Trophoblast cell (in vitro differentiated cells and primary cell): Measurements from ENCODE around the gene PARD3B.

ENCODE experiments used
- DNase-seq, 2 donors: peaks; one replicate each; pipeline ENCODE4 v3.0.0-alpha.2; 2016
- H2AFZ ChIP-seq: 2 replicates; pipeline ENCODE4 v1.6.1; 2013; ENCODE audit warnings: low read length, moderate library complexity, mild to moderate bottlenecking; ENCODE audit not compliant: insufficient read depth, poor library complexity
- H2AK5ac ChIP-seq: 2 replicates; pipeline ENCODE4 v1.6.1; 2013; ENCODE audit warnings: mild to moderate bottlenecking, low read length
- H2BK120ac ChIP-seq: 2 replicates; pipeline ENCODE4 v1.6.1; 2013; ENCODE audit warnings: low read length, mild to moderate bottlenecking, moderate library complexity; ENCODE audit not compliant: insufficient read depth, poor library complexity
- H2BK12ac ChIP-seq: 2 replicates; pipeline ENCODE4 v1.6.1; 2013; ENCODE audit warnings: mild to moderate bottlenecking, low read length, moderate library complexity
- H2BK5ac ChIP-seq: 2 replicates; pipeline ENCODE4 v1.6.1; 2013; ENCODE audit warnings: low read length, low read depth, moderate library complexity, mild to moderate bottlenecking; ENCODE audit not compliant: poor library complexity
- H3K14ac ChIP-seq: 2 replicates; pipeline ENCODE4 v1.6.1; 2013; ENCODE audit warnings: mild to moderate bottlenecking, low read length
- H3K18ac ChIP-seq: 2 replicates; pipeline ENCODE4 v1.6.1; 2013; ENCODE audit warnings: mild to moderate bottlenecking, low read length
- H3K23ac ChIP-seq: 2 replicates; pipeline ENCODE4 v1.6.1; 2013; ENCODE audit warnings: low read length
- H3K27ac ChIP-seq: 2 replicates; pipeline ENCODE4 v1.5.1; 2013; ENCODE audit warnings: low read depth, mild to moderate bottlenecking, inconsistent platforms, low read length, moderate library complexity
- H3K27me3 ChIP-seq: 2 replicates; pipeline ENCODE4 v1.6.1; 2013; ENCODE audit warnings: inconsistent platforms, mild to moderate bottlenecking, low read length, moderate library complexity; ENCODE audit not compliant: insufficient read depth
- H3K36me3 ChIP-seq, 2 experiments: 1 replicate in 1 of 2; 2 replicates in 1 of 2; pipeline ENCODE4 v1.6.1; 2013; ENCODE audit warnings: low read length in 2 of 2, mild to moderate bottlenecking in 2 of 2, moderate library complexity in 1 of 2; ENCODE audit not compliant: insufficient read depth in 2 of 2, control insufficient read depth in 1 of 2
- H3K4ac ChIP-seq: 2 replicates; pipeline ENCODE4 v1.6.1; 2013; ENCODE audit warnings: low read depth, mild to moderate bottlenecking, low read length, moderate library complexity
- H3K4me1 ChIP-seq, 2 experiments: 1 replicate in 1 of 2; 2 replicates in 1 of 2; pipeline ENCODE4 v1.6.1; 2013; ENCODE audit warnings: low read length in 2 of 2, mild to moderate bottlenecking in 2 of 2, moderate library complexity in 1 of 2; ENCODE audit not compliant: insufficient read depth in 2 of 2, control insufficient read depth in 1 of 2
- H3K4me2 ChIP-seq: 2 replicates; pipeline ENCODE4 v1.6.1; 2013; ENCODE audit warnings: inconsistent platforms, mild to moderate bottlenecking, low read length, moderate library complexity
- H3K4me3 ChIP-seq: 2 replicates; pipeline ENCODE4 v1.5.1; 2013; ENCODE audit warnings: mild to moderate bottlenecking, low read depth, low read length, inconsistent platforms
- H3K79me1 ChIP-seq: one replicate; pipeline ENCODE4 v1.6.1; 2013; ENCODE audit warnings: low read length
- H3K79me2 ChIP-seq: 2 replicates; pipeline ENCODE4 v1.6.1; 2013; ENCODE audit warnings: low read length, mild to moderate bottlenecking; ENCODE audit not compliant: control insufficient read depth, insufficient read depth, poor library complexity
- H3K9ac ChIP-seq: 2 replicates; pipeline ENCODE4 v1.6.1; 2013; ENCODE audit warnings: mild to moderate bottlenecking, low read length
- H3K9me3 ChIP-seq: 2 replicates; pipeline ENCODE4 v1.6.1; 2013; ENCODE audit warnings: low read depth, mild to moderate bottlenecking, control low read depth, inconsistent platforms, low read length; ENCODE audit not compliant: insufficient read depth
- H4K12ac ChIP-seq: 2 replicates; pipeline ENCODE4 v1.6.1; 2013; ENCODE audit warnings: low read depth, mild to moderate bottlenecking, low read length, moderate library complexity
- H4K8ac ChIP-seq: 2 replicates; pipeline ENCODE4 v1.6.1; 2013; ENCODE audit warnings: low read depth, mild to moderate bottlenecking, low read length, moderate library complexity
- H4K91ac ChIP-seq: one replicate; pipeline ENCODE4 v1.6.1; 2013; ENCODE audit warnings: low read depth, mild to moderate bottlenecking, low read length, moderate library complexity
- WGBS: extraction: QIAGEN DNeasy Blood & Tissue Kit; methylation state at CpG from one replicate; pipeline ENCODE4 v1.1.7; 2013; ENCODE audit warnings: missing lambda C conversion rate; ENCODE audit not compliant: insufficient read length, insufficient coverage; ENCODE audit errors: extremely low coverage; 5-methylcytosine and 5-hydroxymethylcytosine counted together

PARD3B gene

GRCh38 chr2:205280596-205281236, 735.4 kb downstream of the PARD3B start:
- Histone ChIP-seq H3K9me3 (no peaks in the 10 kb centered on the region), H3K9ac (no peak overlapping the region), H4K91ac (no peak overlapping the region), H3K23ac (no peak overlapping the region), H4K8ac (no peak overlapping the region), H3K79me2 (no peaks in the 10 kb centered on the region), H2AK5ac (no peak overlapping the region), H3K4me2 (no peak overlapping the region), H3K4ac (no peak overlapping the region), H3K4me3 (no peak overlapping the region), H3K18ac (no peak overlapping the region), H3K36me3 (no peaks in the 10 kb centered on the region), H2AFZ (no peak overlapping the region), H3K27ac (no peak overlapping the region), H2BK5ac (no peak overlapping the region), H4K12ac (no peak overlapping the region), H3K79me1 (no peaks in the 10 kb centered on the region), H2BK12ac (no peak overlapping the region), H3K4me1 (no peaks in the 10 kb centered on the region), H3K14ac (no peak overlapping the region), H3K27me3 (no peaks in the 10 kb centered on the region), H2BK120ac (no peak overlapping the region)
- no CpG with 5 or more reads among the region's 5 CpGs for WGBS
- DNase-seq = no peak

- no CpG with 5 or more reads among the region's 5 CpGs for WGBS
- DNase-seq = no peak
- no peak overlapping the region for H3K18ac ChIP-seq
- H3K36me3 ChIP-seq = no peaks in the 10 kb centered on the region
- no peak overlapping the region for H2AFZ ChIP-seq
- no peak overlapping the region for H3K4me2 ChIP-seq
- no peak overlapping the region for H3K14ac ChIP-seq
- no peaks in the 10 kb centered on the region for H3K79me2 ChIP-seq
- H3K4ac ChIP-seq = no peak overlapping the region
- H3K4me3 ChIP-seq = no peak overlapping the region
- H4K91ac ChIP-seq = no peak overlapping the region
- H3K79me1 ChIP-seq = no peaks in the 10 kb centered on the region
- H4K8ac ChIP-seq = no peak overlapping the region
- peaks cover 1% of the 10 kb centered on the region for H3K9me3 ChIP-seq
- no peak overlapping the region for H2BK120ac ChIP-seq
- no peak overlapping the region for H2BK5ac ChIP-seq
- H3K27ac ChIP-seq = no peak overlapping the region
- H2BK12ac ChIP-seq = no peak overlapping the region
- H3K27me3 ChIP-seq = no peaks in the 10 kb centered on the region
- H3K9ac ChIP-seq = no peak overlapping the region
- no peak overlapping the region for H2AK5ac ChIP-seq
- H4K12ac ChIP-seq = no peak overlapping the region
- H3K23ac ChIP-seq = no peak overlapping the region
- H3K4me1 ChIP-seq = no peaks in the 10 kb centered on the region
Observed at GRCh38 chr2:205283736-205284270, 738.5 kb downstream of the PARD3B start.

- Histone ChIP-seq H3K27me3 (no peaks in the 10 kb centered on the region), H2AK5ac (no peak overlapping the region), H3K18ac (no peak overlapping the region), H2BK120ac (no peak overlapping the region), H2BK5ac (no peak overlapping the region), H2AFZ (no peak overlapping the region), H3K4ac (no peak overlapping the region), H3K27ac (no peak overlapping the region), H4K12ac (no peak overlapping the region), H3K79me1 (no peaks in the 10 kb centered on the region), H3K4me2 (no peak overlapping the region), H3K4me3 (no peak overlapping the region), H3K36me3 (no peaks in the 10 kb centered on the region), H3K14ac (no peak overlapping the region), H4K8ac (no peak overlapping the region), H3K79me2 (no peaks in the 10 kb centered on the region), H3K9ac (no peak overlapping the region), H3K4me1 (no peaks in the 10 kb centered on the region), H3K9me3 (peaks cover 1% of the 10 kb centered on the region), H3K23ac (no peak overlapping the region), H4K91ac (no peak overlapping the region), H2BK12ac (no peak overlapping the region)
- no CpG with 5 or more reads among the region's 1 CpG for WGBS
- no peak for DNase-seq
Observed at GRCh38 chr2:205284334-205284733, 739.1 kb downstream of the PARD3B start.

- H2AFZ ChIP-seq = no peak overlapping the region
- H4K8ac ChIP-seq = no peak overlapping the region
- H3K4ac ChIP-seq = no peak overlapping the region
- no CpG with 5 or more reads among the region's 4 CpGs for WGBS
- H3K79me1 ChIP-seq = no peaks in the 10 kb centered on the region
- H2BK120ac ChIP-seq = no peak overlapping the region
- H3K27ac ChIP-seq = no peak overlapping the region
- peaks cover 1% of the 10 kb centered on the region for H3K9me3 ChIP-seq
- no peaks in the 10 kb centered on the region for H3K36me3 ChIP-seq
- no peak overlapping the region for H2AK5ac ChIP-seq
- no peak overlapping the region for H3K14ac ChIP-seq
- no peaks in the 10 kb centered on the region for H3K4me1 ChIP-seq
- no peak for DNase-seq
- no peak overlapping the region for H3K18ac ChIP-seq
- H3K27me3 ChIP-seq = no peaks in the 10 kb centered on the region
- H3K79me2 ChIP-seq = no peaks in the 10 kb centered on the region
- no peak overlapping the region for H3K4me3 ChIP-seq
- no peak overlapping the region for H3K4me2 ChIP-seq
- H4K91ac ChIP-seq = no peak overlapping the region
- H2BK12ac ChIP-seq = no peak overlapping the region
- H4K12ac ChIP-seq = no peak overlapping the region
- H3K9ac ChIP-seq = no peak overlapping the region
- no peak overlapping the region for H2BK5ac ChIP-seq
- H3K23ac ChIP-seq = no peak overlapping the region
Observed at GRCh38 chr2:205287316-205287715, 742.0 kb downstream of the PARD3B start.
